HG02759 (cell line): ENCODE data around the gene SBF2.

ENCODE experiments used
- ATAC-seq: cut with Tn5 transposase; IDR thresholded peaks from one replicate; pipeline ENCODE4 v1.9.1; 2021; ENCODE audit warnings: mild to moderate bottlenecking, moderate library complexity; ENCODE audit not compliant: unreplicated experiment

SBF2 gene

GRCh38 chr11:9738707-9739106, 555.3 kb downstream of the SBF2 start:
- no peak for ATAC-seq

- ATAC-seq: no peak
Measured at GRCh38 chr11:9738116-9738515, 555.9 kb downstream of the SBF2 start.

GRCh38 chr11:9736365-9736764, 557.7 kb downstream of the SBF2 start:
- ATAC-seq: no peak

- ATAC-seq: no peak
Measured at GRCh38 chr11:9735919-9736318, 558.1 kb downstream of the SBF2 start.

GRCh38 chr11:9735236-9735635, 558.8 kb downstream of the SBF2 start:
- ATAC-seq: no peak

- ATAC-seq: no peak
Measured at GRCh38 chr11:9733212-9733611, 560.8 kb downstream of the SBF2 start.

- ATAC-seq: no peak
Measured at GRCh38 chr11:9732453-9732852, 561.6 kb downstream of the SBF2 start.

GRCh38 chr11:9731256-9731655, 562.8 kb downstream of the SBF2 start:
- ATAC-seq: no peak
